IPS-20b (cell line): ENCODE measurements around the gene TRIM44.
"Not testable (repeated sequence)": the region's sequence is repeated elsewhere in the genome, so short reads cannot be mapped to it uniquely, and the experiment has no call there.

Source experiments
- H3K27ac ChIP-seq: one replicate; pipeline ENCODE4 v1.5.1; 2013; ENCODE audit warnings: low read length
- H3K27me3 ChIP-seq: 2 replicates; pipeline ENCODE4 v1.6.1; 2013; ENCODE audit warnings: mild to moderate bottlenecking, low read length, inconsistent platforms; ENCODE audit not compliant: insufficient read depth
- H3K36me3 ChIP-seq: 2 replicates; pipeline ENCODE4 v1.6.1; 2013; ENCODE audit warnings: low read depth, mild to moderate bottlenecking, inconsistent platforms, low read length, moderate library complexity; ENCODE audit not compliant: insufficient read depth
- H3K4me1 ChIP-seq: 2 replicates; pipeline ENCODE4 v1.6.1; 2013; ENCODE audit warnings: mild to moderate bottlenecking, control low read depth, inconsistent platforms, low read length, moderate library complexity; ENCODE audit not compliant: insufficient read depth
- H3K4me3 ChIP-seq: 2 replicates; pipeline ENCODE4 v1.5.1; 2013; ENCODE audit warnings: mild to moderate bottlenecking, low read length, inconsistent platforms
- H3K9ac ChIP-seq: 2 replicates; pipeline ENCODE4 v1.6.1; 2013; ENCODE audit warnings: low read depth, mild to moderate bottlenecking, inconsistent platforms, low read length, moderate library complexity
- H3K9me3 ChIP-seq: 2 replicates; pipeline ENCODE4 v1.6.1; 2013; ENCODE audit warnings: mild to moderate bottlenecking, low read depth, low read length, inconsistent platforms; ENCODE audit not compliant: insufficient read depth

The TRIM44 gene

DNA sequence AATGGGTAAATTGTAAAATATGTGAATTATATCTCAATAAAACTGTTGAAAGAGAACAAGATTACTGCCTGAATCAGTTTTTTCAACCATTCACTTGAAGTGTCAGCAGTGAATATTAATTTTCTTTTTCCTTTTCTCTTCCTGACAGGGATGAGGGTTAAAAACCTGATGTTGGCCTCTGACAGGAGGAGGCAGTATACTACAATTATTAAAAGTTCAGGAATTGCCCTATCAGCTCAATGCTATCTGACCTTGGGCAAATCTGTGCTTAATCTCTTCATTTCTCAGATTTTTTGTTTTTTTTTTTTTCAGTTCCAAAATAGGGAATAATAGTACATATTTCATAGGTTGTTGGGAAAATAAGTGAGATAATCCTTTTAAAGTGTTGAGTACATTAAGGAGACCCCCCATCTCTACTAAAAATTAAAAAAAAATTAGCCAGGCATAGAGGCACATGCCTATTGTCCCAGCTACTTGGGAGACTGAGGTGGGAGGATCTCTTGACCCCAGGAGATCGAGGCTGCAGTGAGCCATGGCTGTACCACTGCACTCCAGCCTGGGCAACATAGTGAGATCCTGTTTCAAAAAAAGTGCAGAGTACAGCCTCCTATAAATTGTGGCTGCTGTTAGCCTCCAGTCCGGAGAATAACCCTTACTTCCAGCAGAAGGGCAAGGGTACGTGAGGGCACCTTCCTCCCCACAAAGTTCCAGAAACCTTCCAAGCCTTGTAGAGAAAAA, 48.8 kb downstream of the TRIM44 start:
- no peak overlapping the region for H3K27ac ChIP-seq
- no peaks in the 10 kb centered on the region for H3K27me3 ChIP-seq
- no peaks in the 10 kb centered on the region for H3K36me3 ChIP-seq
- H3K9ac ChIP-seq: no peak overlapping the region
- H3K4me1 ChIP-seq: no peaks in the 10 kb centered on the region
- no peak overlapping the region for H3K4me3 ChIP-seq
- no peaks in the 10 kb centered on the region for H3K9me3 ChIP-seq

DNA sequence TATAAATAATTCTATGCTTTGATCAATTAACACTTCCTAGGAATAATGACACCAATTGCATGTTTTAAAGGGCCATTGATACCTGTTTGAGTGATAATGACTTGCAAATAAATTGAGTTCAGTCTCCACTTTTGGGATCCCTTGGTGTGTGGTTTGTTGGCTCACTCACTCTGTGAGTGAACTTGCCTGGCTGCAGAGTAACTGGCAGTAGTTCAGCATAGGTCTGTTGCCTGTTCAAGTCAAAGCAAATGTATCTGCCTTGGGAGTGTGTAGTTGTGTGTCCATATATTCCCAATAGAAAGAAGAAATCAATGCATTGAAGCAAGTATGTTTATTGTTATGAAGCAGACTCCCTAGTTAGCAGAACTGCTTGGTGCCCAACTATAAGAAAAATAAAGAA, 49.3 kb downstream of the TRIM44 start:
- Histone ChIP-seq H3K4me3 (no peak overlapping the region), H3K9ac (no peak overlapping the region), H3K27ac (no peak overlapping the region), H3K4me1 (no peaks in the 10 kb centered on the region), H3K9me3 (no peaks in the 10 kb centered on the region), H3K27me3 (no peaks in the 10 kb centered on the region), H3K36me3 (no peaks in the 10 kb centered on the region)

DNA sequence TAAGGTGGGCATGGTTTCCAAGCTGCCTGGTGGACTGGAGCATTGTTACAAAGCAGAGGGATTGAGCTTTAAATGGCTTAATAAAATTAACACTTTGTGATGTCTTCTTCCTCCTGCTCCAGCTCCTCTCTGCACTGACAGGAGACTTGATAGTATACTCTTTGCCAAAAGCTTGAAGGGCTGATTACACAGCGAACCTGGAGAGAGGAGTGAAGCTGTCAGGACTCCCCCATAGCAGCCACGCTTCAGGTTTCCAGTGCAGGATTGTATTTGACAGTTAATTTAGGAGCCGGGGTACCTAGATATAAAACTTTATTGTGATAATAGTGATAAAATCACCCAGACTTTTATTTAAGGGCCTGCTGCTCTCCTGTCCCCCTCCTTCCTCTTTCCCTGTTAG, 50.0 kb downstream of the TRIM44 start:
- Histone ChIP-seq H3K4me3 (no peak overlapping the region), H3K9me3 (no peaks in the 10 kb centered on the region), H3K27ac (no peak overlapping the region), H3K9ac (no peak overlapping the region), H3K27me3 (no peaks in the 10 kb centered on the region), H3K36me3 (no peaks in the 10 kb centered on the region), H3K4me1 (no peaks in the 10 kb centered on the region)

DNA sequence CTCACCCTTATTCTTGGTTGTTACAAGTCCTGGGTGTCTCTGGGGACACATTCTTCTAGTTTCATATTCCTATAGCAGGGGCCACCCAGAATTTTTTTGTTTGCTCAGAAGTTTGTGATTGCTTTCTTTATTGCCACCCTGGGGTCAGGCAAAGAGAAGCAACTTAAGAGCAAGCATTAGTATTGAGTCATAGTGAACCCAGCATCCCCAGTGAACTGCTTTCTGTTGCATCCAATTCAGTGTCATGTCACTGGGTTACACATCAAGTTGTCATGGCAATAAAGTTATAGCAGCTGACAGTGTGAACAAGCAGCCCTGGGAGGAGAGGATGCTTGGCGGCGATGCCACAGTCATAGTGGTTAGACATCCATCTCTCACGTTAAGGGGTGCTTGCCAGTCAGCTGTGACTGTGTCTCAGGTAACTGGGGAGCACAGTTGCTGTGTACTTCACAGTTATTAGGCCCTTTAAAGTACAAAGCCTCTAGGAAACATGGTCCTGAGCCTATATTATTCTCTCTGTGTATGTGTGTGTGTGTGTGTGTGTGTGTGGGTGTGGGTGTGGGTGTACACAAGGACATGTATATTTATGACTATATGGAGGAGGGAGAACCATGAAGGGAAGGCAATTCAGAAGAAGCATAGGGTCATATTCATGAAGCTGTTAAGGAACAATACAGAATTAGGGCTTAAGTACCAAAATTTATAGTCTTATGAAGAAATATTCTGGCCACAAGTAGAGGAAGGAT, 52.5 kb downstream of the TRIM44 start:
- Histone ChIP-seq H3K9ac (no peak overlapping the region), H3K4me1 (no peaks in the 10 kb centered on the region), H3K4me3 (no peak overlapping the region), H3K27ac (no peak overlapping the region), H3K9me3 (no peaks in the 10 kb centered on the region), H3K27me3 (no peaks in the 10 kb centered on the region), H3K36me3 (no peaks in the 10 kb centered on the region)

DNA sequence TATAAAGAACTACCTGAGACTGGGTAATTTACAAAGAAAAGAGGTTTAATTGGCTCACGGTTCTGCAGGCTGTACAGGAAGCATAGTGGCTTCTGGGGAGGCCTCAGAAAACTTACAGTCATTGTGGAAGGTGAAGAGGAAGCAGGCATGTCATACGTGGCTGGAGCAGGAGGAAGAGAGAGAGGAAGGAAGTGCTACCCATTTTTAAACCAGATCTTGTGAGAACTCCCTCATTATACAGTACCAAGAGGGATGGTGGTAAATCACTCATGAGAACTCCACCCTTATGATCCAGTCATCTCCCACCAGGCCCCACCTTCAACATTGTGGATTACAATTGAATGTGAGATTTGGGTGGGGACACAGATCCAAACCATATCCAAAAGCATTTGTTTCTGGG, 53.1 kb downstream of the TRIM44 start:
- not testable (repeated sequence) for H3K36me3 ChIP-seq, H3K9me3 ChIP-seq, H3K9ac ChIP-seq, H3K27ac ChIP-seq, H3K4me1 ChIP-seq, H3K27me3 ChIP-seq, H3K4me3 ChIP-seq

DNA sequence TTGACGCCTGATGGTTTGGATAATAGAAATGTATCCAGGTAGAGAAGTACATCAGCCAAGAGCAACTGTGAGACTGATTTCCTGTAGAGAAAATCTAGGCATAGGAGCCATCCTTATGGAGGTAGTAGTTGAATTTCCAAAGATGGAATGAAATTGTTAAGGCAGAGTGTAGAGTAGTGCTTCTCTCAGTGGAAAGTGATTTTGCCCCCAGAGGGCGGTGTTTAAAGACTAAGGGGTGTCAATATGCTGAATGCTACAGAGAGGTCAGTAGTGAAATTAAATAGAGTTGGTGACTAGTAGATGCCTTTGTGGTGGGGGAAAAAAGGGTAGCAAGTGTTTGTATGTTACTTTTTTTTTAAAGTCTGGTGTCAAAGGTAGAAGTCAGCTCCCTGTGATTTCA, 54.5 kb downstream of the TRIM44 start:
- Histone ChIP-seq H3K9ac (no peak overlapping the region), H3K9me3 (no peaks in the 10 kb centered on the region), H3K4me1 (peaks cover 4% of the 10 kb centered on the region; the same call in 1 of the 2 replicates), H3K4me3 (no peak overlapping the region), H3K27me3 (no peaks in the 10 kb centered on the region), H3K27ac (no peak overlapping the region), H3K36me3 (no peaks in the 10 kb centered on the region)

DNA sequence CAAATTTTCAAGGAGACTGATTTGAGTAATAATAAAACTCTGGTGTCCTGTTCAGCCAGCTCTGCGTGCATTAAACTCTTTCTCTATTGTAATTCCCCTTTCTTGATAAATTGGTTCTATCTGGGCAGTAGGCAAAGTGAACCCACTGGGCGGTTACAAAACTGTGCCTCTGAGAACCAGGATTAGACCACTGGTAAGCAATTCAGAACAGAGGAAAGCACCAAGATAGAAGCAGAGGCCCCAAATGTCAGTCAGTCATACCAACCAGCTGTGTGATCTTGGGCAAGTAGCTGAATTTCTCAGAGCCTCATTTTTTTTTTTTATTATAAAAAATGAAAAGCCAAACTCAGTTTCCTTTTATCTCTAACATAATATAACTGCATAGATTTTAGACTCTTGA, 54.9 kb downstream of the TRIM44 start:
- H3K9me3 ChIP-seq: no peaks in the 10 kb centered on the region
- no peak overlapping the region for H3K9ac ChIP-seq
- no peaks in the 10 kb centered on the region for H3K27me3 ChIP-seq
- no peaks in the 10 kb centered on the region for H3K36me3 ChIP-seq
- H3K4me1 ChIP-seq: peaks cover 5% of the 10 kb centered on the region; the same call in 1 of the 2 replicates
- H3K4me3 ChIP-seq: no peak overlapping the region
- H3K27ac ChIP-seq: no peak overlapping the region

DNA sequence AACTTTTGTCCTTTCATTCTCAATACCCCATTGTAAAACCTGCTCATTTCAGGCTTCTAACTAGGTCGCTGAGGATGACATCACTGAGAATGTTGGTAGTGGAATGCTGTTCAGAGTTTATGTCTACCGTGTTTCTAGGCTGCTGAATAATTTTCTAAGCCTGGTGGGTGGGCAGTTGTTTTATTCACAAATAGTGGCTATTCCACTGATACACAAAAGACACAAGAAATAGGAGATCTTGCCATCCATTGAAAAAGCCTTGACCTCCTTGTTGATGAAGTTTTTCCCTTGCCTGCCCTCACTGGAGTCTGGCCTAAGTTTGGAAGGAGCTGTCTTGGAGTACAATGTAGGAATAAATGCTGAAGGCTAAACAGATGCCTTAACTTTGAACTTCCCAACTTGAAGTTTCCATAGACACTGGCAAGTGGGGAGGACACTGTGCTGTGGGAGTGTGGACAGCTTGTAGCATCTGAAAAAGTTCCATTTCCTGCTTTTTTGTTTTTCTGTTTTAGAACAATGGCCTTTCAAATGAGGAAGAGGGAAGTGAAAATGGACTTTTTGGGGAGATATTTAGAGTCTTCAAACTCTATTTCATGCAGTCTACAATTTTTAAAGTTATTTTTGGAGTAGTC, 59.2 kb downstream of the TRIM44 start:
- Histone ChIP-seq H3K4me3 (no peak overlapping the region), H3K36me3 (peaks cover 10% of the 10 kb centered on the region), H3K27ac (no peak overlapping the region), H3K9me3 (no peaks in the 10 kb centered on the region), H3K27me3 (no peaks in the 10 kb centered on the region), H3K4me1 (peaks cover 5% of the 10 kb centered on the region; the same call in 1 of the 2 replicates), H3K9ac (no peak overlapping the region)

DNA sequence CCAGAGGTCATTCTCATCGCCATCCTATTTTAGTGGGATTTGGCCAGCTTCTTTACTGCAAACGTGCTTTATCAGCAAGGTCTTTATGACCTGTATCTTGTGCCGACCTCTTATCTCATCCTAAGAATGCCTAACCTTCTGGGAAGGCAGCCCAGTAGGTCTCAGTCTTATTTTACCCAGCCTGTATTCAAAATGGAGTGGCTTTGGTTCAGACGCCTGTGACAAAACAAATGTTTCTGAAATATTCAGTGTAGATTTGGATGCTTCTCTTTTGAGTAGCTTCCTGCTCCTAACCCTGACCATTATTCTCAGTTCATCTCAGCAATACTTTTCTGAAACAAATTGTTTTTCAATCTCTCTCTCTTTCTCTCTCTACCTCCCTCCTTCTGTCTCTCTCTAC, 60.1 kb downstream of the TRIM44 start:
- no peak overlapping the region for H3K27ac ChIP-seq
- H3K27me3 ChIP-seq: no peaks in the 10 kb centered on the region
- peaks cover 10% of the 10 kb centered on the region for H3K36me3 ChIP-seq

DNA sequence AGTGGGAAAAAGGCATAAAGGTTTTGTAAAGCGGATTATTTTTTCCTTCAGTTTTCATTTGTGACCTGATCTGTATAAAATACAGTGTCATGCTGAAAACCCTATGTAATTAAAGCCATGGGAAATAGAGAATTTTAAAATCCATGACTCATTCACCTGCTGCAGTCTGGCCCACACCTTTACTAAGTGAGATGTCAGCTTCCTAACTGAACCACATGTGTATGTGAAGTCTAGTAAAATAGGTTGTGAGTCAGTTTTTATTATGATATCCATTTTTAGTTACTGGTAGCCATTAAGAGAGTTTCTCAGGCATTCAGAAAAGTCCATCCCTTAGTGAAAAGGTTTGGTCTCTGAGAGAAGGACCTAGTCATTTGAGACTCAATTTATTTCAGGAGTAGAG, 60.9 kb downstream of the TRIM44 start:
- Histone ChIP-seq H3K36me3 (peaks cover 10% of the 10 kb centered on the region), H3K27ac (no peak overlapping the region), H3K9ac (no peak overlapping the region), H3K27me3 (no peaks in the 10 kb centered on the region), H3K4me3 (no peak overlapping the region), H3K4me1 (peaks cover 5% of the 10 kb centered on the region; the same call in 1 of the 2 replicates), H3K9me3 (no peaks in the 10 kb centered on the region)

More for the DNA sequence above, 60.1 kb downstream of the TRIM44 start:
- no peaks in the 10 kb centered on the region for H3K9me3 ChIP-seq
- peaks cover 5% of the 10 kb centered on the region; the same call in 1 of the 2 replicates for H3K4me1 ChIP-seq
- no peak overlapping the region for H3K9ac ChIP-seq
- no peak overlapping the region for H3K4me3 ChIP-seq

DNA sequence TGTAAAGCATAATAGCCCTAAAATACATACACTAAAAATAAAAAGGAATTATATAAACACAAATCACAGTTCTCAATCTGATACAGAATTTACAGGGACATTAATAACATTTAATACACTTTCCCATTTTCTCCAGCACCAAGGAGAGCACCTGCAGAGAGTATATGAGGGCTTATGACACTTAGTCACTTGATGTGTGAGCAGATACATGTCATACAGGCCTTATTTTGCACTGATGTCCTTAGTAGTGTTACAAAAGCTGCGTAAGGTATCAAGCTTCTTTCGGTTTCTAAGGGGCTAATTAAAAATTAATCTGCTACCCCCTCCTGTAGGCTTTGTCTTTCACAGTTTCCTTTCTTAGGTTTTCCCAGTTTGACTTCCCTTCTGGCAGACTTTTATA, 61.3 kb downstream of the TRIM44 start:
- no peak overlapping the region for H3K9ac ChIP-seq
- H3K27ac ChIP-seq: no peak overlapping the region
- H3K27me3 ChIP-seq: no peaks in the 10 kb centered on the region
- peaks cover 13% of the 10 kb centered on the region for H3K36me3 ChIP-seq
- peaks cover 5% of the 10 kb centered on the region; the same call in 1 of the 2 replicates for H3K4me1 ChIP-seq
- H3K9me3 ChIP-seq: no peaks in the 10 kb centered on the region
- no peak overlapping the region for H3K4me3 ChIP-seq

DNA sequence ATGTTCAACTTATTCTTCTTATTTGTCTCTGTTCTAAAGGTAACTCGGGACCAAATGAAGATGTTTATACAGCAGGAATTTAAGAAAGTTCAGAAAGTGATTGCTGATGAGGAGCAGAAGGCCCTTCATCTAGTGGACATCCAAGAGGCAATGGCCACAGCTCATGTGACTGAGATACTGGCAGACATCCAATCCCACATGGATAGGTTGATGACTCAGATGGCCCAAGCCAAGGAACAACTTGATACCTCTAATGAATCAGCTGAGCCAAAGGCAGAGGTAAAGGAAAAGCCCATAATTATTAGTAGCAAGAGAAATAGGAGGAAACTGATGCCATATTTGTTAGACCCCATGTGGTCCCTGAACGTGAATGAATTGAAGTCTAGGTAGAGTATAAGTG, 63.3 kb downstream of the TRIM44 start:
- Histone ChIP-seq H3K4me3 (no peak overlapping the region), H3K27ac (no peak overlapping the region), H3K4me1 (peaks cover 5% of the 10 kb centered on the region; the same call in 1 of the 2 replicates), H3K27me3 (no peaks in the 10 kb centered on the region), H3K36me3 (peaks cover 23% of the 10 kb centered on the region), H3K9ac (no peak overlapping the region), H3K9me3 (peaks cover 4% of the 10 kb centered on the region)
